Loucy (cell line): Measurements from ENCODE around the gene ARIH1.

ENCODE experiments used
- EZH2phosphoT487 ChIP-seq: fragments of 200-600 bp; IDR thresholded peaks from 2 replicates; pipeline ENCODE4 v1.6.1; 2018; ENCODE audit warnings: antibody characterized with exemption, mild to moderate bottlenecking, moderate library complexity, borderline replicate concordance
- TF ChIP-seq, protein P1 (sequence below): fragments of 200-600 bp; sonication (generic); conservative IDR thresholded peaks from 2 replicates; pipeline ENCODE4 v1.5.1; 2014; ENCODE audit warnings: mild to moderate bottlenecking, antibody characterized with exemption, low read length

GRCh38 chr15:72460402-72460801, 13.7 kb upstream of the ARIH1 start:
- TF ChIP-seq, protein P1, sequence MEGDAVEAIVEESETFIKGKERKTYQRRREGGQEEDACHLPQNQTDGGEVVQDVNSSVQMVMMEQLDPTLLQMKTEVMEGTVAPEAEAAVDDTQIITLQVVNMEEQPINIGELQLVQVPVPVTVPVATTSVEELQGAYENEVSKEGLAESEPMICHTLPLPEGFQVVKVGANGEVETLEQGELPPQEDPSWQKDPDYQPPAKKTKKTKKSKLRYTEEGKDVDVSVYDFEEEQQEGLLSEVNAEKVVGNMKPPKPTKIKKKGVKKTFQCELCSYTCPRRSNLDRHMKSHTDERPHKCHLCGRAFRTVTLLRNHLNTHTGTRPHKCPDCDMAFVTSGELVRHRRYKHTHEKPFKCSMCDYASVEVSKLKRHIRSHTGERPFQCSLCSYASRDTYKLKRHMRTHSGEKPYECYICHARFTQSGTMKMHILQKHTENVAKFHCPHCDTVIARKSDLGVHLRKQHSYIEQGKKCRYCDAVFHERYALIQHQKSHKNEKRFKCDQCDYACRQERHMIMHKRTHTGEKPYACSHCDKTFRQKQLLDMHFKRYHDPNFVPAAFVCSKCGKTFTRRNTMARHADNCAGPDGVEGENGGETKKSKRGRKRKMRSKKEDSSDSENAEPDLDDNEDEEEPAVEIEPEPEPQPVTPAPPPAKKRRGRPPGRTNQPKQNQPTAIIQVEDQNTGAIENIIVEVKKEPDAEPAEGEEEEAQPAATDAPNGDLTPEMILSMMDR = no peak
- TF ChIP-seq EZH2phosphoT487 = no peak
